NCI-H2107 treated with DMSO at 0.1 percent for 48 hours (cell line): ENCODE measurements around the gene PDE6B.
"Not testable (repeated sequence)": the region's sequence is repeated elsewhere in the genome, so short reads cannot be mapped to it uniquely, and the experiment has no call there.

Experiments
- DNase-seq: peaks from one replicate; lab custom pipeline; 2025; ENCODE audit not compliant: unreplicated experiment; lab: John Stamatoyannopoulos, UW

PDE6B gene

GRCh38 chr4:683247-683897 lies 58.0 kb downstream of the PDE6B start:
- no peak for DNase-seq

GRCh38 chr4:683982-684622 lies 58.7 kb downstream of the PDE6B start:
- DNase-seq: no peak

DNA sequence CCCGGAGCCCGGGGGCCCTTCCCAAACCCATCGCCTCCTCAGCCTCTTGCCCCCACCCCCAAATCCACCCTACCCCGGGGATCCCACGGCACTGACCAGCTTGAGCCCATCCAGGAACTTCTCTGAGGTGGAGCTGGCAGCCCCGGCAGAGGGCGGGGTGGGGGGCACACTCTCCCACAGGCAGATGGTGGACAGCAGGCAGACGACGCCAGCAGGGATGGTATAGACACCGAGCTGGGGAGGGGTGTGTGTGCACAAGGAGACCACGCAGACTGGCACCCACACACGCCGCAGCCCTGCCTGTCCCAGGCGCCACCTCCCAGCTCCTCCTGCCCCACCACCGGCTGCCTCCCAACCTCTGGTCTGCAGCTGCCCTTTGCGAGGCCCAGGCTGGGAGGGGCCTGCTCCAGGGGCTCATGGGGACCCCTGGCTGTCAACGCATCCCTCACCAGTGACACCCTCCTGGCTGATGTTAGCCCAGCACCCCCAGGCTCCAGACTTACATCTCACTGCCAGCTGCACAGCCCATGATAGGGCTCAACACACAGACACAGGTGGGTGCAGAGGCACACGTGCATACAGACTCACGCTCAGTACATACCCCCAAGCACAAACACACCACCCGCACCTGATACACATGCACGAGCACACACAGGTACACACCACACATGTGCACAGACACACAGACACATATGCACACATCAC lies 59.4 kb downstream of the PDE6B start:
- no peak for DNase-seq

- no peak for DNase-seq
These were observed 60.5 kb downstream of the PDE6B start for GRCh38 chr4:685679-686412.

GRCh38 chr4:686413-687040 lies 61.2 kb downstream of the PDE6B start:
- no peak for DNase-seq

DNA sequence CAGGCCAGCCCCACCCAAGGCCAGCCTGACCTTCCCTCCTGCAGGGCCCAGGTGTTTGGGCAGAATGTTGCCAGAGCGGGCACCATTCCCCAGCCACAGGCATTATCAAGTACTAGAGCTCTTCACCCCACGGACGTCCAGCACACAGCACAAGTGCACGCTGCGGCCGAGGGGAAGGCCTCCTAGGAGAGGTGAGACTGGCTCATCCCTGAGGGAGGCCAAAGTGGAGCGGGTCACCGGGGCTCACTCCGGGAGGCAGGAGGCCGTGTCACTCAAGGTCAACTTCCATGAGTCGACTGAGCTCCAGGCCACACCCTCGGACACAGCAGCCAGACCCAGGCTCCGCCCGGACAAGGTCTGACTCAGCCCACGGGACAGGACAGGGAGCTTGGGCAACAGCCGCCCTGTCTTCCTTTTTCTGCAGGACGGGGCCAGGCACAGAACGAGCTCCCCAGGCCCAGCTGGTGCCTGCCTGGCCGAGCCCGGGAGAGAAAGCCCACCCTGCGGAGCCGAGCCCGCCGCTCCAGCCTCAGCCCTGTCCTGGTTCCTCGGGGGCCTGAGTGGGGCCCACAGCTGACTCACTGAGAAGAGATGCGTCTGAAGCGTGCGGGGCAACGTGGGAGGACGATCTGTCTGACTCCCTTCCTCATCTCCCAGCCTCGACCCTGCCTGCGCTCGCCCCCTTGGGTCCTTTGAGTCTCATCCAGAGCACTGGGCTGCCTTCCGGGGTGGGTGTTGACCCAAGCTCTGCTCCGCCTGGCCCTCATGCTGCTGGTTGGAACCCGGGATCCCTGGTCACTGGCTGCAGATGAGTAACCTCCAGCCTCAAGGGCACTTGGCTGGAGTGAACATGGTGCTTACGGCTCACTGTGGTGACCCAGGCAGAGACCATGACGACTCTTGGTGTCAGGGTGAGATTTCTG lies 61.9 kb downstream of the PDE6B start:
- DNase-seq: no peak

DNA sequence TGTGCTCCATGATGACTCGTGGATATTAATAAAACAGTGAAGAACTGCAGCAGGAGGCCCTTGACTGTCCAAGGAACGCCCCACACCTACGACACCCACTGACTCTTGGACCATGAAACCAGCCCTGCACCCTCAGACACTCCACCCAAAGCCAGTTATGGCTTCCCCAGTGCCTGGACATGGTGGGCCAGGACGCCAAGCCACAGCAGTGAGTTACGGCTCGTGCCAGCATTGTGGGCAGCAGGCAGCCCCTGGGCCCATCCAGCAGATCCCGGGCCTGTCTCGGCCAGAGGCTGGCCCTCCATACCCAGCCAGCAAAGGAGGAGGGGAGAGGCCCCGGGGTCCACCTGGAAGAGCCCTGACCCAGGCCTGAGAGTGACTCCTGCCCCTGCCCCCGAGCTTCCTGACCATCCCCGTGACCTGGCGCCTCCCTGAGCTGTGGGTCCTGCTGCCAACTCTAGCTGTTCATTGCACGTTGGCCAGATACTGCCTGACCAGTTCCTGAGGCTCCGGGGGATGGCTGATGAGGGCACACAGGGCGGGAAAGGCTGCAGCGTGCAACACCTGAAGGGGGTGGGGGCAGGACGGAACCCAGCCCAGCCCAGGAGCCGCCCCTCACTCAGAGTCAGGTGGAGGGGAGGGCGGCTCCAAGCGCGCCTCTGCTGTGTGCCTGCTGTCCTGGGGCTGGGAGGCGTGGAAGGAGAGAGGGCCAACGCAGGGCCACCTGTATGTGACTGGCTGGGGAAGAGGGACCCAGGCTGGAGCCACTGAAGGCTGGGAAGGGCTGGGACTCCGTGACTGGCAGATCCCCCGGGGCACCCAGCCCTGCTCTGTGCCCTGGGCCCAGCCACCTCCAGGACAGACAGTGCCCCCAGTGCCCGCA lies 62.8 kb downstream of the PDE6B start:
- no peak for DNase-seq

DNA sequence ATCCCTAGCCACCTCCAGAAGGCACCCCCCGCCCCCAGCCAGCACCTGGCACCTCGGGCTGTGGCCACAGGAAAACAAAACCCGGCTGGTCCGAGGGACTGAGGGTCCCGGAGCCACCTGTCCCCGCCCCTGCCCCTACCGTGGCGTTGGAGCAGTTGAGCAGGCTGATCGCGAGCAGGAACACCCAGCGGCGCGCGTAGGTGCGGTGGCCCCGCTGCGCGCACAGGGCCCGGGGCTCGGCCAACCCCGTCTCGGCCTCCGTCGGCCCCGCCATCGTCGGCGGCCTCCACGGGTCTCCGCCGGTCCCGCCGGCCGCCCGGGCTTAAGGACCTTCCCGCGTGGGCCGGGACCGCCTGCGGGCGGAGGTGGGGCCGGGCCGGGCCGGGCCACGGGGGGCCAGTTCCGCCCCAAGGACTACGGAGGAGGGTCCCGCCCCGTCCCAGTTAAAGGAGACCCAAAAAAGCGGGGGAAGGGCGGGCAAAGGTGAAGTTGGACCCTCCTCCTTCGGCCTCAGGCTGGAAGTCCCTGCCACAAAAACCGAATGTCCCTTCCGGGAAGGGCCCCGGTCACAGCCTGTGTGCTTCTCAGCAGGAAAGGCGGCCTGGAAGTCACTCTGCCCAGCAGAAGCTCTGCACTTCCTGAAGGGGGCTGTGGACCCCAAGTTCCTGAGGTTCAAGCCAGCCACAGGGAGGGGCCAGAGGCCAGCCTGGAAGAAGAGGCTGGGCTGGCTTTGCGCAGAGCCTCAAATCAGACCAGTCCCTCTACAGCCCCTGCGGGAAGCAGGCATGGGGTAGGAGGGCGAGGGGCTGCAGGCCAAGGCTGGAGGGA lies 63.7 kb downstream of the PDE6B start, which contains the start of gene SLC49A3:
Gene SLC49A3 (minus strand): TSS at position 298 of the 828 bp plus-strand sequence. CDS start 24 bp downstream, at position 274.
- no peak for DNase-seq

- no peak for DNase-seq
These were observed 64.3 kb downstream of the PDE6B start for GRCh38 chr4:689723-690122.

- no peak for DNase-seq
These were observed 67.6 kb downstream of the PDE6B start for GRCh38 chr4:692771-693554.

DNA sequence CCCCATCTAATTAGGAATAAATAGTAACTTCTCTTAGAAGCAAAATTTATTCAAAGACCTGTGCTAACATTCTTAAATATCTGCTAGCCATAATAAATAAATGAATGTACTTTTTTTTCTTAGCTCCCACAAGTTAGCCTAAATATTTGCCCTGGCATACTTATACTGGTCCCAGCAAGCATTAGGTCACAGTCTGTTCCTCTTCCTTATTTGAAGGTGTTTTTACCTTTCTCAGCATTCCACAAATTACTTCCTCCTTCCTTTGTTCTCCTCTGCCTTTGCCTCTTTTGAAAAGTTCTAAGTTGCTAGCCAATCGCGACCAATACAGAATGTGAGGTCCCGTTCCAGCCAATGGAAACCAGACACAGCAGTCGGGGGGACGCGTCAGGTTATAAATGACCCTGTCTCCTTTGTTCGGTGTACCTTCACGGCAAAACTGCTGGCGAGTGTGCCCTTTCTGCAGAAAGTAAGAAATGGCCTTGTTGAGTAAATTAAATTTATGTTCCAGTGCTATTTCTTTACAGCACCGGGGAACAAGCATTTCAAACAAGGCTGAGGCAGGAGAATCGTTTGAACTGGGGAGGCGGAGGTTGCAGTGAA lies 69.1 kb downstream of the PDE6B start:
- not testable (repeated sequence) for DNase-seq

- DNase-seq: no peak
These were observed 74.6 kb downstream of the PDE6B start for GRCh38 chr4:699816-700580.

GRCh38 chr4:700587-701264 lies 75.4 kb downstream of the PDE6B start:
- DNase-seq: no peak

DNA sequence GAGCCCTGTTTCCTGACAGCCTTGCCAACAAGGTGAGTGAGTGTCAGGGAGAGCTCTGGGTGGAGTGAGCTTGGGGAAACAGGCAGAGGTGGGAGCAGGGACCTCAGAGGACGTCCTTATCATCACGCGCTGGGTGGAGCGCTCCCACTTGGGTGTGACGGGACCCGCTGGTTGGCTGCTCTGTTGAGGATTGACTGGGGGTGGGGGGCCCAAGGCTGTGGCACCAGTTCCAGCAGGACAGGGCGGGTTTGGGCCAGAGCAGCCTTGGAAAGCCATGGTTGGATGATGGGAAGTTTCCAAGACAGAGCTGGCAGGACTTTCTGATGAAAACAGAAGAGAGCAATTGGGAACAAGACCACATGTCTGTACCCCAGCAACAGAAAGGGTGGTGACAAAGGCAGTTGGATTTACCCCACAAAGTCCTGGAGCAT lies 77.3 kb downstream of the PDE6B start:
- no peak for DNase-seq

DNA sequence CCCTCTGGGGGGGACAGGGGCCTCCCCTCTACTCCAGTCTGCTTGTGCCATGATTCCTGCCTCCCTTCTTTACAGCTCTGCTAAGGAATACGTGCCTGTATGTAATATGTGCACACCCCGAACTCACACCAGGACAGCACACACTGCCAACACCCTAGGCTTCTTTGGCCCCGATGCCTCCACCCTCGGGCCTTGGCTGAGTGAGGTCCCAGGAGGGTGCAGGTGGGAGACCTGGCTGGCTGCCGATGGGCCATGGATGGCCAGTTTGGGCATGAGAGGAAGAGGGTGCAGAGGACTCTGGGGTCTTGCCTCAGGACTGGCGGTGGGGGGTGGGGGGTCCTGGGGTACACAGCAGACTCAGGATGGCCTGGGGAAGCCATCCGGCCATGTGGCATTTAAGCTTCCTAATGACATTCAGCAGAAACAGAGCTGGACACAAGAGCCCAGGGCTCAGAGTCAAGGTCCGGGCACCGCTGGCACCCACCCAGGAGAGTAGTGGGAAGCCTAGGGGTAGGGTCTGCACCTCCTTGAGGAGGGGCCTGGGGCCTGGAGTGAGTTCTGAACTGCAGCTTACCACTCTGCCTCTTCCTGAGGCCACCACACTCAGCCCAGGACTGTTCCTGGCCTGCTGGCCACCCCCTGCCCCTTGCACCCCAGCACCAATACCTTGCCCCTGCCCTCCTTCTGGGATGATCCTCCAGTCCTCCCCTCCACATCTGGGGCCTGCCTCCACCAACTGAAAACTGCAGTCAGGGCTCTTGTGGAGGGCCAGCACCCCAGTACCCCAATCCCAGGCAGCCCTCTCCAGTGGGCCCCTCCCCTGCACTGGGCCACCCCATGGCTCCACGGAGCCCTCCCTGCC lies 78.2 kb downstream of the PDE6B start:
- DNase-seq: no peak
